HG03469 (cell line): Measurements from ENCODE around the gene FTO.
"Not testable (repeated sequence)": the region's sequence is repeated elsewhere in the genome, so short reads cannot be mapped to it uniquely, and the experiment has no call there.

Experiments used
- ATAC-seq: cut with Tn5 transposase; IDR thresholded peaks from one replicate; pipeline ENCODE4 v1.9.1; 2021; ENCODE audit warnings: mild to moderate bottlenecking, moderate library complexity, moderate number of reproducible peaks; ENCODE audit not compliant: unreplicated experiment

Gene FTO

GRCh38 chr16:53855056-53855455 lies 151.1 kb downstream of the FTO start:
- no peak for ATAC-seq

GRCh38 chr16:53855511-53855910 lies 151.6 kb downstream of the FTO start:
- ATAC-seq: no peak

DNA sequence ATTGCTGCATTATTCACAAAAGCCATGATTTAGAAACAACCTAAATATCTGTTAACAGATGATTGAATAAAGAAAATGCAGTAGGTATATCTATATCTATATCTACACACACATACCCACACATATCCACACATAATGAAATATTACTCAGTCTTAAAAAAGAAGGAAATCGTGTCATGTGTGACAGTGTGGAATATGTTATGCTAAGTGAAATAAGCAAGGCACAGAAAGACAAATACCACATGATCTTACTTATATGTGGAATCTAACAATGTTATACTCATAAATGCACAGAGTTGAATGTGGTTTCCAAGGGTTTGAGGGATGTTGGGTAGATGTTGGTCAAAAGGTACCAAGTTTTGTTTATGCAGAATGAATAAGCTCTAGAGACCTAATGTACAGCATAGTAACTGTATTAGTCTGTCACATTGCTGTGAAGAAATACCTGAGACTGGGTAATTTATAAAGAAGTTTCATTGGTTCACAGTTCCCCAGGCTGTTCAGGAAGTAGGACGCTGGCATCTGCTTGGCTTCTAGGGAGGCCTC lies 156.1 kb downstream of the FTO start:
- no peak for ATAC-seq

DNA sequence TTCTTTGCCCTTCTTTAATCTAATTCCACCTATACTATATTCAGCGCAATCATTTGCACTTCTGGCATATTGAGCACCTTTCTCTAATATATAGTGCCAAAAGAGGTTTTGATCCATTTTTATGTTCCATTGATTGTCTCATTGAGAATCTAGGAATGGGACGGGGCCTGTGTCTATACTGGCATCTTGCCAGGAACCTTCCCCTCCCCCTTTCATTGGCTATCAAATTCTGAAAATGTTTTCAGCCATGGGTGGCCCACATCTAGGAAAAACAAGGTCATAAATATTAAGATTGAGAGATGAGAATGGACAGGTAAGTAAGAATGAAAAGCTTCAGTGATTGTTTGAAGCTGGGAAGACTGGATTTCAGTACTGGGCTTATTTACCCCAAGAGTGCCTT lies 159.9 kb downstream of the FTO start:
- no peak for ATAC-seq

DNA sequence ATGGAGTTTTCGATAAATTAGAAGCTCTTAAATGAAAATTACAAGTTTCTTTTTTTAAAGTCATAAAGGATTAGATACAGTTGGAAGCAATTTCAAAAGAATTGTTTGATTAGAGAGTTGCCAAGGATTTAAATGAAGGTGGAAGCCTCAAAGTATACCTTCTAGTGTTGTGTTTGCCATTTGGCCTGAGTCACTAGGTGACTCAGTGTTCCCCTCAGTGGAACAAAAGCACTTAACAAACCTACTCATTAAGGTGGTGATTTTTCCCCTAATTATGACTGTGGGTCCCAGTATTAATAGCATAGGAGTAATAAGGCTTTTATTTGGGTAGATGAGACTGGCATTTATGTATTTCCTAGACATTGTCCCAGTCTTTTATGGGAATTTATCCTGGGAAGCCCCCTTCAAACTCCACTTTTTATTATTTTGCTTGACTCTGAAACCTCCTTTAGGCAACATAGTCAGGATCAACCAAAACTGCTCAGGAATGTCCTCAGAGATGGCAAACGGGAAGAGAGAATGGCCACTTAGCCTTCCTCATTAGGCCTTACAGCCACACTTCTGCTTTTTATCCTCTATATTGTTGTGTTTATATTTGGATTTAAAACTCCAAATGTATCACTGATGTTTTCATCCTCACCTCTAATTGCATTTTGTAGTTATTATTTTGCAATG lies 161.0 kb downstream of the FTO start:
- no peak for ATAC-seq

DNA sequence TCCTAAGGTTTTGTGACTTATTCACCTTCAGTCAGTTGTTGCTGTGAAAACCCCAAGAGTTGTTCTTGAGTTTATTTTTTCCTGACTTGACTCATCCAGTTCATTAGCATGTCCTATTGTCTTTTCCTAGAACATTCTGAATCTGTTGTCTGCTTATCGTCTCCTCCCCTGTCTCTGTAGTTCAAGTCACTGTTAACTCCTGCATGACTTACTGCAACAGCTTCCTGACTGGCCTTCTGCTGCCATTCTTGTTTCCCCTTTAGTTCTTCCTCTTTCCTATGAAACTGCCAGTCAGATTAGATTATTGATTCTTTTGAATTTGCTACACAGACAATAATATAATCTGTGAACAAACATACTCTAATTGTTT lies 161.5 kb downstream of the FTO start:
- no peak for ATAC-seq

- ATAC-seq: no peak
Measured at GRCh38 chr16:53866520-53866919, 162.6 kb downstream of the FTO start.

DNA sequence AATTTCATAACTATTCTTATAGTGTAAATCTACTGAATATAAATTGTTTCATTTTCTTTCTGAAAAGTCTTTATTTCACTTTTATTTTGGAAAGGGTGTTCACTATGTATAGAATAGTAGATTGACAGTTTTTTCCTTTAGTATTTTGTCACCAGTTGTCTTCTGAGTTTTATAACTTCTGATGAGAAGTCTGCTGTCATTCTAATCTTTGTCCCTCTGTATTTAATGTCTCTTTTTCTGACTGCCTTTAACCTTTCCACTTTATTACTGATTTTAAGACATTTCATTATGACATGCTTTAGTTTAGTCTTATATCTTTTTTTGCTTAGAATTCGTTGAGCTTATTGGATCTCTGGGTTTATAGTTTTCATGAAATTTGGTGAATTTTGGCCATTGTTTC lies 166.9 kb downstream of the FTO start:
- ATAC-seq: no peak

- ATAC-seq: no peak
Measured at GRCh38 chr16:53872248-53873221, 168.6 kb downstream of the FTO start.

DNA sequence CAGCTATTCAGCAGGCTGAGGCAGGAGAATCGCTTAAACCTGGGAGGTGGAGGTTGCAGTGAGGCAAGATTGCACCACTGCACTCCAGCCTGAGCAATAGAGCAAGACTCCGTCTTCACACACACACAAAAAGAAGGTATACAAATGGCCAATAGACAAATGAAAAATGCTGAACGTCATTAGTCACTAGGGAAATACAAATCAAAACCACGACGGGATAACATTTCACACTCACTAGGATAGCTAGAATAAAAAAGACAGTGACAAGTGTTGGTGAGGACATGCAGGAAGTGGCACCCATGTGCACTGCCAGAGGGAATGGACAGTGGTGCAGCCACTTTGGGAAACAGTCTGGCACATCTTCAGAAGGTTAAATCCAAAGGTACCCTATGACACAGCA lies 172.9 kb downstream of the FTO start:
- no peak for ATAC-seq

- no peak for ATAC-seq
Measured at GRCh38 chr16:53878216-53878615, 174.3 kb downstream of the FTO start.

DNA sequence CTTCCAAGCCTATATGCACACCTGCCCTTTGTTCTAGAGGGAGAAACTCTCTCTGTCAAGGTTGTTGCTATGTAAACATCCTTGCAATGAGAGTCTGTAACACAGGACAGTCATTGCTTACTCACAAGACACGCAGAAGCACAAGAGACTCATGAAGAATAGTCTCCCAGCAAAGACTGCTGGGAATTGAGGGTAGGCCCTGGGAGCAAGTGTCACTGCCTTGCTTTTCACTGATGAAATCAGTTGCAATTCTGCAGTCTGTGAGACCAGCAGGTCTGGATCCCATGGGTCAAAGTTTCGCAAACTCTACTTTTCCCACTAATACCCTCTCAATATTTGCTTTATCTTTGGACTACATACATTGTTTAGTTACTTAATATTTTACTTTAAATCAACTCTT lies 177.4 kb downstream of the FTO start:
- ATAC-seq: no peak

DNA sequence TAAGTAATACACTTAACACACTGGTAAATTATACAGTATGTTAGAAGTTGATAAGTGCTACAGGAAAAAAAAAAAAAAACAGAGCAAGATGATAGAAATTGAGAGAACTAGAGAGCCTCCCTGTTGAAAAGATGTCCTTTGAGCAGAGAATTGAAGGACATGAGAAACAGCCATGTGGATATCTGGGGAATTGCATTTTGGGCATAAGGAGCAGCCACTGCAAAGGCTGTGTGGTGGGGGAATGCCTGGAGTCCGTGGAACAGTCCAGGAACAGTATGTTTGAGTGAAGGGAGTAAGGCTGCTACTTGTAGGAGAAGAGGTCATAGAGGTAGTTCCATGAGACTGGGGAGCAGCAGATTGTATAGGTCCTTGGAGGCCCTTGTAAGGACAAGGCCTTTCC lies 178.4 kb downstream of the FTO start:
- no peak for ATAC-seq

DNA sequence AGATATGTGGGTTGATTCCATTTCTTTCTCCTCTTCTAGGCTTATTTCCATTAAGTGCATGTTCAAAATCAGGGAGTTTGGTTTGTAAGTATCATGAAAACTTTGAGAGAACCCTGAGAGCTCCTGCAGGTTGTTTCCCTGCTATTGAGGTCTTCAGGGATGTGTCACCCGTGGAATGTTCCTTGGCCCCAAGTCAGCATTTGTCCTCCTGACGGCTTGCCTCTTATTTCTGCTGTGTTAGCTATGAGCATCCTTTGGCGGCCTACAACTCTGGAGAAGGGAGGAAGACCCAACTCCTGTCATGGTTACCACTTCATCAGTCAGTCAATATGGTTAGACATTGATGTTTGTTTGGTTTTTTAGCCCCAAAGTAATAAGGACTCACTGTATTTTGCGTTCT lies 180.8 kb downstream of the FTO start:
- no peak for ATAC-seq

DNA sequence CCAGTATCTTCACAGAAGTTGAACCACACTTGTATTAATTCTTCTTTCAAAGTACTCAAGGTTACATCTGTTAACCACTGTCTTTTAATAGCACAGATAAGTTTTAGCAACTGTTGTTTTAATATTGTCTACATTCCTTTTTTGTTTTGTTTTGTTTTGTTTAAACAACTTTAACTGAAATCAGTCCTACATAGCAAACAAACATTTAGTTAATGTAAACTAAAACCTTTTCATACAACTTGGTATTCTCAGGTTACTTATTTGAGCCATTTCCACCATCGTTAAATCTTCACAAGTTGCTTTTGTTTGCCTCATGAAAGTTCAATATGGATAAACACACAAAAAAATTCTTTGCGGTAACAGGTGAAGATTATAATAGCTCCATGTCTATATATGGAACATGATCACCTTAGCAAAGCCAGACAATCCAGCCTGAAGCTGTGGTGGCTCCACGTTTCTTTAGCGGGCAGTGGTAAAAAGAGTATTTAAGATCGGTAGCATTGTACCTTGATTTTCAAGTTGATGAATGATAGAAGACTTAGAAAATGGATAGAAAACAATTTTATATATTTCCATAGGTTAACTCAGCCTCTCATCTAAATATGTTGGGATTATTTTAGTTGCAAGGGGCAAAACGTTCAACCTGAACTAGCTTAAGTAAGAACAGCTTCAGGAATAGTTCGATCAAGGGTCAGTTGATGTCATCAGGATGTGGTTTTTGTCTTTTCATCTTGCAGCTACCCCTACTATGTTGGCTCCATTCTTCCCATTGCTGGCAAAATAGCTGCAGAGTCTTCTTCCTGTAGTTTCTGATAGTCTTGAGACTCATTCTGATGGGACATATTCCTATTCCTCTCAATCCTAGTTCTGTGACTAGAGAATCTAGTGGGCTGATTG lies 182.8 kb downstream of the FTO start:
- ATAC-seq: no peak

- no peak for ATAC-seq
Measured at GRCh38 chr16:53888222-53888621, 184.3 kb downstream of the FTO start.

DNA sequence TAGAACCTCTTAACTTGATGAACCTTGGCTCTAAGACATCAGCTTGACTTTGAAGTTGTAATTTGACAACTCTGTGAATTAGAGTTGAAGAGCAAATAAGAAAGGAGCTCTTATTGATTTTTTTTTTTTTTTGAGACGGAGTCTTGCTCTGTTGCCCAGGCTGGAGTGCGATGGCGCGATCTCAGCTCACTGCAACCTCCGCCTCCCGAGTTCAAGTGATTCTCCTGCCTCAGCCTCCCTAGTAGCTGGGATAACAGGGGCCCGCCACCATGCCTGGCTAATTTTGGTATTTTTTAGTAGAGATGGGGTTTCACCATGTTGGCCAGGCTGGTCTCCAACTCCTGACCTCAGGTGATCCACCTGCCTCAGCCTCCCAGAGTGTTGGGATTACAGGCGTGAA lies 186.9 kb downstream of the FTO start:
- not testable (repeated sequence) for ATAC-seq

DNA sequence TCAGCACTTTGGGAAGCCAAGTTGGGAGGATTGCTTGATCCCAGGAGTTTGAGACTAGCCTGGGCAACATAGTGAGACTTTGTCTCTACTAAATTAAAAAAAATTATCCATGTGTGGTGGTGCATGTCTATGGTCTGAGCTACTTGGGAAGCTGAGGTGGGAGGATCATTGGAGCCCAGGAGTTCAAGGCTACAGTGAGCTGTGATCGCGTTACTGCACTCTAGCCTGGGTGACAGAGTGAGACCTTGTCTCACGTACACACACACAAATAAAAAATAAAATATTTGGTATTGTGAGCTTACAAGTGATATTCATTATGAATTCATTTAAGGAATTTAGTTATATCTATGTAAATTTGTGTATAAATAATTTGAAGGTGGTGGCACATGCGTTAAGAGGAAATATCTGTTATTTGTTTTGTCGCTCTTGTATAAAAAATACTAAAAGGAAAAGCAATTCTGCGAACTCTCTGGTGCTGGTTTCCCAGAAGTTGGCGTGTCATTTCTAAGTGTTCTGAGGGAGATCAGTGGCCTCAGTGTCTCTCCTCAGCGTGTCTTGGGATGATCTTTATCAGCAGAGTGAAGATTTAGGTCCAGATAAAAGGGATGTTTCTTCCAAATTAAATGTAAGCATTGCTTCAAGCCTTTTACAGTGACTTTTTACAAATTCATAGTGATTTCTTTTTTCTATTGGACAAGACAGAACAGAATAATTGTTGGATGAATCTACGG lies 187.6 kb downstream of the FTO start:
- no peak for ATAC-seq

DNA sequence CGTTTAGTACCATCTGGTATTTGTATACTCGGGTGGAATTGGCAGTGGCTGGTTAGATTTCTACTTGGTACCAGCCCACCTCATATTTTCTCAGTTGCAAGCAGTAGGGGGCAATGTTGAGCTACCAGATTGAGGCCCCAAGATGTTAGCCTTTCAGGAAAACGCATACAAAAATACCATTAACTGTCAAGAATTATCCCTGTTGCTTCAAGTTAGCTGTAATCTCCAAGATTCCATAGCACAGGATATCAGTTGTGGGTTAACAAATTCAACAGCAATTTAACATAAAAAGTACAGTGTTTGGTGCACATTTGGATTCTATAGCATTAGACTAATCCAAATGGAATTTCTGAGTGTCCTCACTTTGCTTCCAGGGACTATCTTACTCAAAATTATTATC lies 188.2 kb downstream of the FTO start:
- ATAC-seq: no peak

GRCh38 chr16:53893731-53894435 lies 189.9 kb downstream of the FTO start:
- ATAC-seq: no peak
